Iris pigment epithelial cell (primary cell): ENCODE results near the gene RANGAP1.
A peak's percentile ranks its signal among the peaks of the same experiment; 100 is the strongest.

Experiments used
- DNase-seq: peaks from one replicate; pipeline ENCODE4 v3.0.0-alpha.2; 2011; ENCODE audit warnings: low read depth

The RANGAP1 gene, protein sequence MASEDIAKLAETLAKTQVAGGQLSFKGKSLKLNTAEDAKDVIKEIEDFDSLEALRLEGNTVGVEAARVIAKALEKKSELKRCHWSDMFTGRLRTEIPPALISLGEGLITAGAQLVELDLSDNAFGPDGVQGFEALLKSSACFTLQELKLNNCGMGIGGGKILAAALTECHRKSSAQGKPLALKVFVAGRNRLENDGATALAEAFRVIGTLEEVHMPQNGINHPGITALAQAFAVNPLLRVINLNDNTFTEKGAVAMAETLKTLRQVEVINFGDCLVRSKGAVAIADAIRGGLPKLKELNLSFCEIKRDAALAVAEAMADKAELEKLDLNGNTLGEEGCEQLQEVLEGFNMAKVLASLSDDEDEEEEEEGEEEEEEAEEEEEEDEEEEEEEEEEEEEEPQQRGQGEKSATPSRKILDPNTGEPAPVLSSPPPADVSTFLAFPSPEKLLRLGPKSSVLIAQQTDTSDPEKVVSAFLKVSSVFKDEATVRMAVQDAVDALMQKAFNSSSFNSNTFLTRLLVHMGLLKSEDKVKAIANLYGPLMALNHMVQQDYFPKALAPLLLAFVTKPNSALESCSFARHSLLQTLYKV

GRCh38 chr22:41285820-41286638 is at the start of gene RANGAP1:
Gene RANGAP1, minus strand, starts transcription at chr22:41286187. Its CDS starts 5,143 bp downstream, at chr22:41281044.
- DNase-seq: peak; percentile 99

DNA sequence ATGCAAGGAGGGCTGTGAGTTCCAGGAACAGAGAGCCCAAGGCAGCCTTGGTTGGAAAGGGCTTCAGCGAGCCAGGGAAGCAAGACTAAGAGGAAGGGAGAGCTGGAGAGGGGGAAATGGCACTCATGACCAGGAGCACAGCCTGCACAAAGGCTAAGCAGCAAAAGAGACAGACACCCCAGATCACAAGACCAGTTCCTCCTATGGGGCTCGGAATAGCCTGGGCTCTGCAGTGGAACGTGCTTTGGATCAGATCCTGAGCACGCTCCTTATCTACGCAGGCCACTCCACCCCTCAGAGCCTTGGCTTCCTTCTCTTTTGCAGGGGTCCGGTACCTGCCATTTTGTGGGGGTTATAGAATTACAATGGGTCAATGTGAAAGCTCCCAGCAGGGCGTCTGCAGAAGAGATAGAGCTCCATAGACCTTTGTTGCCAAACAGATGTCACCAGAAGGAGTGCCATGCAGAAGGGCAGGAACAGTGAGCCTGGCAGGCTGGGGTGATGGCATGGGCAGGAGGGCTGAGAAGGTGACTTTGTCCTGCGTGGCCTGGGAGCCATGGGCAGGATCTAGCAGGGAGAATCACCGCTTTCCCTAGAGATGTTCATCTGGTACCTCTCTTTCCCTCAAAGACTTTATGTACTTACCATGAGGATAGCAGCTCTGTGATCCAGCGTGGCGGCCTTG is 49.1 kb upstream of the RANGAP1 start:
- no peak for DNase-seq

DNA sequence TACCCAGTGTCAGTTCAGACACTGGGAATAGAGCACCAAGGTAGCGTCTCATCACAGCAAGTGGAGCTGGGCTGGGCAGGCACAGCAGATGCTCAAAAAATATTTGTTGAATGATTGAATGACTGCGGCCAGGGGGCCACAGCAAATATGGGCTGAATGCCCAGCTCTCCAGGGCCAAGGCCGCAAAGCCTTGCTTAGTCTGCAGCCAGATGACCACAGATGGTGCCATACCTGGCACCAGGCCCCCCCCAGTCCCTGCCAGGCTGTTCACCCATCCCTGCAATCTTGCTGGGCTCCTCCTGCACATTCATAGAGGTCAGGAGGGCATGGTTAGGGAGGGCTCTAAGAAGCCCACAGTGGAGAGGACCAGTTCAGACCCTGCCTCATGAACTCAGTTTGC is 48.2 kb upstream of the RANGAP1 start:
- DNase-seq: no peak

DNA sequence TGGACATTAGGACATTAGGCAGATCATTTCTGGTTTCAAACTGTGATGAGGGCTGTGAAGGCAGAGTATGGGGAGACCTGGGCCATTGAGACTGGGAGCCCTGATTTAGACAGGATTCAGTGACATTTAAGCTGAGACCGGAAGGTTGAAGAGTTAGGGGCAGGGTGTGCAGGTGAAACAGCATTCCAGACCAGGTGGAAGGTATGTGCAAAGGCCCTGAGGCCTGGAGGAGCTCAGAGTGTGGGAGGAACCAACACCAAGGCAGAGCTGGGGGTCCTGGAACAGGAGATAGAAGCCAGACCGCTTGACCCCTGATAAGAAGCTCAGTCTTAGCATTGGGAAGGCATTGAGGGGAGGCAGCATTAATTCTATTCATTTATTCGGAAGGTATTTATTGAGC is 47.8 kb upstream of the RANGAP1 start:
- DNase-seq: no peak

GRCh38 chr22:41332217-41332939 is 46.4 kb upstream of the RANGAP1 start:
- no peak for DNase-seq

GRCh38 chr22:41330169-41330568 is 44.2 kb upstream of the RANGAP1 start:
- no peak for DNase-seq

GRCh38 chr22:41327124-41327523 is 41.1 kb upstream of the RANGAP1 start:
- no peak for DNase-seq

DNA sequence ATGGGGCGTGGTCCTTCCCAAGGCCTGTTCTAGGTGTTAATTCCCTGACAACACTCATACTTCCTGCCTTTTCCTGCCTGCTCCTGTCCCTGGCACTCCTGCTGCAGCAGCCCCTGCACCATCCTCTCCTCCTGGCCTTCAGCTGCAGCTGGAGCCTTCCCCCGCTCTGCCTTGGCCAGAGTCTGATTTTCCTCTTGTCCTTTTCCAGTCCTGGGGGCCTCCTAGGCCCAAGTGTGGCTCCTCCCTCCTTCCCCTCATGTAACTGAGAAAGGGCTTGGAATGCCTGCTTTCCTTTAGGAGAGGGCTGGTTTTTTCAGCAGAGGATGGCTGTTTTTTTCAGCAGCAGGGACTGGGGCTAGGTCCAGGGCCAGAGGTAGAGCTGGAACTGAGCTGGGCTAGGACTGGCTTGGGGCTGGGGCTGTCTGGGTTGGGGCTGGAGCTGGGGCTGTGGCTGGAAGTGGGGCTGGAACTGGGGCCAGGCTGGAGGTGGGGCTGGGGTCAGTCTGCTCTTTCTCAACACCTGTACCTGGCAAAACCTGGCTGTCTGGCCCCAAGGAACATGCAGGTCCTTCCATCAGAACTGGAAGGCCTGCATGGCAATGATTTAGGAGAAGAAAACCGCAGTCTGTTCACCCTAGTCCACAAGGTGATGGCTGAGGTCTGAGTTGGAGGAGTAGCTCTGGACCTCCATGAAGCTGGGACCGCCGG is 39.0 kb upstream of the RANGAP1 start:
- DNase-seq: no peak

DNA sequence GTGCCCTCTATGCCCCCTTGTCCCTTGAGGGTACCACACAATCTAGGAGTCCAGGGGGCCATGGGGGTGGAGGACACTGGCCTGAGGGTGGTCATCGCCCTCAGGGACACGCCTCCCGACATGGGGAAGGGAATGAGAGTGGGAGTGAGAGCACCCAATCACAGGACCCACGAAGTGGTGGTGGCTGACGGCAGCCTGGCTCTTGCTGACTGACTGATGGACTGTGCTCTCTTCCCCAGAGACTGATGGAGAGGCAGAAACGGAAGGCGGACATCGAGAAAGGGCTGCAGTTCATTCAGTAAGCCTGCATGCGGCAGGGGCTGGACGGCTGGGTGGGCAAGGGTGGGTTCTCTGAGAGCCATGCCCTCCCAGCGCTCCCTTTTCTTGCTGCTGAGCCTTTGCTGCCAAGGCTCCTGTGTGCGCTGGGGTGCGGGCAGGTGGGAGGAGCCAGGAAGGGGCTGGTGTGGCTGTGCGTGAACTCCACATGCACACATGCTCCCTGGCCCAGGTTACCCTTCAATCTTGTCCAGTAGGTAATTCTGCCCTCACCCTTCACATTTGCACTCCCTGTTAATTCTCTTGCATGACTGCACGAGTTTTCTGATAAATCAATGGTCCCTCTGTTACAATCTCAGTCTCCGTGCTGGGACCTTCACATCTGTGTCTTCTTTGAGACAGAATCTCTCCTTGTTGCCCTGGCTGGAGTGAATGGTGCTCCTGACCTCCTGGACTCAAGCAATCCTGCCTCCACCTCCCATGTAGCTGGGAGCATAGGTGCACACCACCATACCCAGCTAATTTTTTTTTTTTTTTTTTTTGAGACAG is 34.6 kb upstream of the RANGAP1 start:
- DNase-seq: no peak

DNA sequence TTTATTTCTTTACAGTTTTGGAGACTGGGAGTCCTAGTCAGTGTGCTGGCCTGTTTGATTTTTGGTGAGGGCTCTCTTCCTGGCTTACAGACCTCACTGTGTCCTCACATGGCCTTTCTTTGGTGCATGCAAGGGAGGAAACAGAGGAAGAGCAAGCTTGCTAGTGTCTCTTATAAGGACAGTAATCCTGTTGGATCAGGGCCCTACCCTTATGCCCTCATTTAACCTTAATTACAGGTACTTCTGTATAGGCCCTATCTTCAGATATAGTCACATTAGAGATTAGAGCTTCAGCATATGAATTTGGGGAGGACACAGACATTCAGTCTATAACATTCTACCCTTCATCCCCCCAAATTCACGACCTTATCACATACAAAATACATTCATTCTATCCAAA is 29.6 kb upstream of the RANGAP1 start:
- no peak for DNase-seq

DNA sequence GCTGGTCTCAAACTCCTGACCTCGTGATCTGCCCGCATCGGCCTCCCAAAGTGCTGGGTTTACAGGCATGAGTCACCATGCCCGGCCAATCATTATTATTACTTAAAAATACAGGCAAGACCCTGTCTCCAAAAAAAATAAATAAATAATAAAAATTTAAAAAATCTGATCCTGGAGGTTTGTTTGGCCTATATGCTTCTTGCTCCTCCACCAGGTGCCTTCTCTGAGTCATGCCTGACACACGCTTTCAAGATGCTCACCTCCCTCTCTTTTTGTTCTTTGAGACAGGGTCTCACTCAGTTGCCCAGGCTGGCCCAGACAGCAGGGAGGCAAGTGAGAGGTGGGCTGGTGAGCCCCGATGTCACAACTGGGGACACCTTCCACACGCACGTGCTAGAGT is 28.8 kb upstream of the RANGAP1 start:
- no peak for DNase-seq

- no peak for DNase-seq
Measured at GRCh38 chr22:41311487-41311886, 25.5 kb upstream of the RANGAP1 start.

DNA sequence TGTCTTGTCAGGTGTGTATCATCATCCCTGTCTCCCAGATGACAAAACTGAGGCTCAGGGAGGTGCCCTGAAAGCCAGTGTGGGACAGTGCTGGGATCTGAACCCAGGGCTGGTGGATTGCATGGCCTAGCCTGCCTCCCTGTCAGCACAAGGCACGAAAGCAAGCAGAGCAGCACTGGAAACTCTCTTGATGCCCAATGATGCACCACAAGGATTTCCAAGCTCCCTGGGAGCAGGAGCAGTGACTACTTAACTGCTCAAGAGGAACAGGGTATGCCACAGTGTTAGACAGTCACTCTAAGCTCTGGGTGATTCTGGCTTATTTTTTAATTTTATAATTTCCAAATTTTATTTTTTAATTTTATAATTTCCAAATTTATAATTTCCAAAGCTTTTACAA is 24.3 kb upstream of the RANGAP1 start:
- no peak for DNase-seq

- DNase-seq: peak; percentile 62
Measured at GRCh38 chr22:41308544-41308947, 22.6 kb upstream of the RANGAP1 start.

GRCh38 chr22:41308054-41308453 is 22.1 kb upstream of the RANGAP1 start:
- DNase-seq: peak; percentile 63

GRCh38 chr22:41305646-41306045 is 19.7 kb upstream of the RANGAP1 start:
- DNase-seq: peak; percentile 54

GRCh38 chr22:41302811-41303210 is 16.8 kb upstream of the RANGAP1 start:
- DNase-seq: no peak

- DNase-seq: no peak
Measured at GRCh38 chr22:41302021-41302767, 16.2 kb upstream of the RANGAP1 start.
